NOMO-1 (cell line): ENCODE data around the gene SEPTIN5.

ENCODE experiments used
- DNase-seq, 2 experiments: peaks; one replicate each; lab custom pipeline; 2025; ENCODE audit not compliant: unreplicated experiment in 2 of 2; lab: John Stamatoyannopoulos, UW

Gene SEPTIN5

GRCh38 chr22:19704355-19705015 is 9.8 kb upstream of the SEPTIN5 start:
- DNase-seq = no peak

- DNase-seq = no peak
These were observed 8.9 kb upstream of the SEPTIN5 start for GRCh38 chr22:19705181-19705934.

- no peak for DNase-seq
These were observed 7.6 kb upstream of the SEPTIN5 start for GRCh38 chr22:19706661-19707151.

- DNase-seq = no peak
These were observed 6.7 kb upstream of the SEPTIN5 start for GRCh38 chr22:19707347-19708290.

GRCh38 chr22:19708321-19709011 is 5.8 kb upstream of the SEPTIN5 start:
- no peak for DNase-seq

- DNase-seq = no peak
These were observed 5.1 kb upstream of the SEPTIN5 start for GRCh38 chr22:19709063-19709769.

GRCh38 chr22:19710020-19710768 is 4.1 kb upstream of the SEPTIN5 start:
- no peak for DNase-seq

GRCh38 chr22:19710769-19711106 is 3.6 kb upstream of the SEPTIN5 start:
- no peak for DNase-seq

GRCh38 chr22:19713245-19713644 is 1.1 kb upstream of the SEPTIN5 start:
- no peak for DNase-seq

- DNase-seq = no peak
These were observed 522 bp upstream of the SEPTIN5 start for GRCh38 chr22:19713650-19714311.

GRCh38 chr22:19715188-19715930 is 1.1 kb downstream of the SEPTIN5 start:
- DNase-seq = no peak

GRCh38 chr22:19716041-19716828 is 1.9 kb downstream of the SEPTIN5 start:
- DNase-seq = no peak

- no peak for DNase-seq
These were observed 2.5 kb downstream of the SEPTIN5 start for GRCh38 chr22:19716829-19717105.

- no peak for DNase-seq
These were observed 2.9 kb downstream of the SEPTIN5 start for GRCh38 chr22:19717181-19717580.

GRCh38 chr22:19717691-19718455 is 3.6 kb downstream of the SEPTIN5 start:
- DNase-seq = peak; percentile 61 to 74

- DNase-seq = no peak
These were observed 4.2 kb downstream of the SEPTIN5 start for GRCh38 chr22:19718456-19719049.
